ENCODE measurements around the gene FAF1. TPM values are rescaled to one million over a fixed set of nuclear protein-coding genes. Genes with fewer than 3 reads are reported as not detected.
"Not testable (repeated sequence)": the region's sequence is repeated elsewhere in the genome, so short reads cannot be mapped to it uniquely, and the experiment has no call there.

The FAF1 gene
- total and polyA plus RNA-seq, 9 donors = 23.1 to 76.0 (median 57.1) TPM

DNA sequence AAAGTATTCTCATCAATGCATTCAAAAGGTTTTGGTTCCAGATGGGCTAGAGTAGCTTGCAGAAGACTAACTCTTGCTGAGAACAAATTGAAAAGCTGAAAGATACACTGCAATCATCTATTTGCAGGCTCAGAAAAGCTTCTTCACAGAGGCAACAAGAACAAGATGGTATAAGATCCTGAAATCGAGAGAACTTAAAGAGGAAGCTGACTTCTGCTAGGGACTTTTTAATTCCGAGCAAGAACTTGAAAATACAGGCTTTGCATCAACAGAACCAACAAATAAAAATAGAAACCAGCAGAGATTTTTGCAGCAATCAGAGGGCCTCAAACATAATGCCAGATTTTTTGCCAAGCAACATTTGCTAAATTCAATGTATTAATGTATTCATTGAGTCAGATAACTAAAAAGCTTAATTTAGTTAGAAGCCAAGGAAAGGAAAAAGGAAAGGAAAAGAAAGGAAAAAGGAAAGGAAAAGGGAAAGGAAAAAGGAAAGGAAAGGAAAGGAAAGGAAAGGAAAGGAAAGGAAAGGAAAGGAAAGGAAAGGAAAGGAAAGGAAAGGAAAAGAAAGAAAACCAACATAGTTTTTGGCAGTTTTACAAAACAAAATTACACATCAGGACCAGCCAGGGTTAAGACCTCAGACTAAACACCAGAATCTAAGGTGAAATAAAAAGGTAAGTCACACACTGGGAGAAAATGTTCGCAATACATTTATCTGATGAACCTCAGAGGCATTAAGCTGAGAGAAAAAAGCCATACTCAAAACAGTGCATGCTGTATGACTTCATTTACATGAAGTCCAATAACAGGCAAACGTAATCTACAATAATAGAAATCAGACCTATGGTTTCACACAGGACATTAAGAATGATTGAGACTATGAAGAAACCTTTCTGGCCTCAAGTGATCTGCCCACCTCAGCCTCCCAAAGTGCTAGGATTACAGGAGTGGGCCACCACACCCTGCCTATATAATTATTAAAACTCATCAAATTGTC is 42.6 kb downstream of the FAF1 start:
- no peaks in the 10 kb centered on the region for H3K36me3 ChIP-seq

GRCh38 chr1:50915621-50916020 is 44.4 kb downstream of the FAF1 start:
- no peak for DNase-seq
- Histone ChIP-seq H3K36me3 (no peaks in the 10 kb centered on the region), H3K27ac (no peak overlapping the region), H3K4me1 (ENCODE audit: insufficient read depth) (no peaks in the 10 kb centered on the region), H3K27me3 (no peaks in the 10 kb centered on the region), H3K4me3 (no peak overlapping the region), H3K9me3 (no peaks in the 10 kb centered on the region)
- intact Hi-C loops (cut with DNase I) = no loop called here
- WGBS, 3 donors = 93 to 98% (median 97%) methylated on average over 2 of the region's 2 CpGs
- TF ChIP-seq EP300 (IDR thresholded peaks at IDR 0.05) (no peak), POLR2A (IDR thresholded peaks at IDR 0.05) (no peak)
- TF ChIP-seq, protein P1, sequence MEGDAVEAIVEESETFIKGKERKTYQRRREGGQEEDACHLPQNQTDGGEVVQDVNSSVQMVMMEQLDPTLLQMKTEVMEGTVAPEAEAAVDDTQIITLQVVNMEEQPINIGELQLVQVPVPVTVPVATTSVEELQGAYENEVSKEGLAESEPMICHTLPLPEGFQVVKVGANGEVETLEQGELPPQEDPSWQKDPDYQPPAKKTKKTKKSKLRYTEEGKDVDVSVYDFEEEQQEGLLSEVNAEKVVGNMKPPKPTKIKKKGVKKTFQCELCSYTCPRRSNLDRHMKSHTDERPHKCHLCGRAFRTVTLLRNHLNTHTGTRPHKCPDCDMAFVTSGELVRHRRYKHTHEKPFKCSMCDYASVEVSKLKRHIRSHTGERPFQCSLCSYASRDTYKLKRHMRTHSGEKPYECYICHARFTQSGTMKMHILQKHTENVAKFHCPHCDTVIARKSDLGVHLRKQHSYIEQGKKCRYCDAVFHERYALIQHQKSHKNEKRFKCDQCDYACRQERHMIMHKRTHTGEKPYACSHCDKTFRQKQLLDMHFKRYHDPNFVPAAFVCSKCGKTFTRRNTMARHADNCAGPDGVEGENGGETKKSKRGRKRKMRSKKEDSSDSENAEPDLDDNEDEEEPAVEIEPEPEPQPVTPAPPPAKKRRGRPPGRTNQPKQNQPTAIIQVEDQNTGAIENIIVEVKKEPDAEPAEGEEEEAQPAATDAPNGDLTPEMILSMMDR (IDR thresholded peaks at IDR 0.05) = no peak

More for the DNA sequence above, 42.6 kb downstream of the FAF1 start:
- H3K4me3 ChIP-seq = no peak overlapping the region
- H3K27ac ChIP-seq = no peak overlapping the region
- intact Hi-C loops (cut with DNase I) = no loop called here
- TF ChIP-seq, protein P1 (IDR thresholded peaks at IDR 0.05) = no peak
- H3K4me1 ChIP-seq (ENCODE audit: insufficient read depth) = no peaks in the 10 kb centered on the region
- DNase-seq = no peak
- WGBS, 3 donors = 86 to 91% (median 90%) methylated on average over 4 of the region's 4 CpGs
- no peaks in the 10 kb centered on the region for H3K27me3 ChIP-seq
- no peaks in the 10 kb centered on the region for H3K9me3 ChIP-seq

DNA sequence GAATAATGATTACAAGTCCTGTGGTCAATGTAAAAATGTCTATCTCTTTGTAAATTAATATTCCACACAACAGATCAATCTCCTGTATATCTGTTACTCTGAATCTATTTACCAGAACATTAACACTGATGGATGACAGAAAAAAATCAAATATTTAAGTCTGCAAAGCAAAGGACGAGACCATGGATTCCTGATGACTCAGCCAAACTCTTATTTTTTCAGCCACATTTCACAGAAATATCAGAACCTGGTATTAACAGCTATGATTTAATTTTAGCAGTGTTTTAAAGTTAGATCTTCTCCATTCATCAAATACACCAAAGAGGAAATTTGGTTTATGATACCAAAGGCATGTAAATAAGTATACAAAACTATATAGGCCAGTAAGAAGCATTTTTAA is 46.1 kb downstream of the FAF1 start:
- WGBS, 3 donors = 86 to 92% (median 90%) methylated on average over 1 of the region's 1 CpG
- no peaks in the 10 kb centered on the region for H3K4me1 ChIP-seq (ENCODE audit: insufficient read depth)
- DNase-seq = no peak
- intact Hi-C loops (cut with DNase I) = no loop called here
- H3K9me3 ChIP-seq = no peaks in the 10 kb centered on the region
- H3K36me3 ChIP-seq = no peaks in the 10 kb centered on the region
- no peak overlapping the region for H3K4me3 ChIP-seq
- no peak for TF ChIP-seq POLR2A (IDR thresholded peaks at IDR 0.05)
- TF ChIP-seq EP300 (IDR thresholded peaks at IDR 0.05) = no peak
- TF ChIP-seq, protein P1 (IDR thresholded peaks at IDR 0.05) = no peak
- H3K27ac ChIP-seq = no peak overlapping the region
- no peaks in the 10 kb centered on the region for H3K27me3 ChIP-seq

GRCh38 chr1:50910356-50910755 is 49.7 kb downstream of the FAF1 start:
- WGBS, 3 donors = 95 to 96% (median 96%) methylated on average over 12 of the region's 12 CpGs
- H3K36me3 ChIP-seq; H3K9me3 ChIP-seq; H3K27ac ChIP-seq; H3K4me1 ChIP-seq (ENCODE audit: insufficient read depth); H3K4me3 ChIP-seq; intact Hi-C loops (cut with DNase I); H3K27me3 ChIP-seq; DNase-seq: not testable (repeated sequence)

DNA sequence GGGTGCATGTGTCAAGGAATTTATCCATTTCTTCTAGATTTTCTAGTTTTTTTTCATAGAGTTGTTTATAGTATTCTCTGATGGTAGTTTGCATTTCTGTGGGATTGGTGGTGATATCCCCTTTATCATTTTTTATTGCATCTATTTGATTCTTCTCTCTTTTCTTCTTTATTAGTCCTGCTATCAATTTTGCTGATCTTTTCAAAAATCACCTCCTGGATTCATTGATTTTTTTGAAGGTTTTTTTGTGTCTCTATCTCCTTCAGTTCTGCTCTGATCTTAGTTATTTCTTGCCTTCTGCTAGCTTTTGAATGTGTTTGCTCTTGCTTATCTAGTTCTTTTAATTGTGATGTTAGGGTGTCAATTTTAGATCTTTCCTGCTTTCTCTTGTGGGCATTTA is 52.5 kb downstream of the FAF1 start:
- H3K36me3 ChIP-seq; DNase-seq; intact Hi-C loops (cut with DNase I); H3K4me1 ChIP-seq (ENCODE audit: insufficient read depth); H3K27ac ChIP-seq; H3K4me3 ChIP-seq; H3K9me3 ChIP-seq; H3K27me3 ChIP-seq: not testable (repeated sequence)

GRCh38 chr1:50906050-50906449 is 54.0 kb downstream of the FAF1 start:
- H3K27me3 ChIP-seq; H3K4me3 ChIP-seq; H3K36me3 ChIP-seq; DNase-seq; H3K9me3 ChIP-seq; intact Hi-C loops (cut with DNase I); H3K4me1 ChIP-seq (ENCODE audit: insufficient read depth); H3K27ac ChIP-seq: not testable (repeated sequence)
- 89 to 96% (median 93%) methylated on average over 1 of the region's 1 CpG for WGBS, 3 donors

Data from ovary (tissue), 9 donors.